22Rv1 (cell line): ENCODE measurements around the gene DDX41.

Source experiments
- CTCF ChIP-seq: fragments of 450-650 bp; IDR thresholded peaks from 2 replicates; pipeline ENCODE4 v1.5.1; 2017; ENCODE audit warnings: mild to moderate bottlenecking
- ZFX ChIP-seq: fragments of 450-650 bp; IDR thresholded peaks from 2 replicates; pipeline ENCODE4 v1.6.1; 2017; ENCODE audit warnings: antibody characterized with exemption, borderline replicate concordance

- TF ChIP-seq CTCF (no peak), ZFX (no peak)
Observed at GRCh38 chr5:177496727-177497291, 20.0 kb downstream of the DDX41 start.
